ENCODE data around the gene KANSL1.

Gene KANSL1

DNA sequence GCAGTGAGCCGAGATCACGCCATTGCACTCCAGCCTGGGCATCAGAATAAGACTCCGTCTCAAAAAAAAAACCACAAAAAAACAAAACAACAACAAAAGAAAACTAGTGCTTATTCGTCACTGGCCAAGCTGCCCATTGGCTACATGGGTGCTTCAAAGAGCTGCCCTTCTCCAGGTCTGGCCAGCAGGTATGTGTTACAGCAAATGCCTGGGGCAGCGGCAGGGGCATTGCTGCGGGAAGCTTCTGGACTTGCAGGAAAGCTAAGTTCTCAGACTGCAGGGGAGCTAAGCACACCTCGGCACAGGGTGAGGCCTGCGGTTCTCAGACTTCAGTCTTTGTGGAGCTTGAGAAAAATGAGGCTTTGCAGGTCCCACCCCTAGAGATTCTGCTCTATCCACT lies 198.2 kb downstream of the KANSL1 start:
- no peak for DNase-seq (ENCODE audit: extremely low read depth, low read depth)
- TF ChIP-seq, protein P1, sequence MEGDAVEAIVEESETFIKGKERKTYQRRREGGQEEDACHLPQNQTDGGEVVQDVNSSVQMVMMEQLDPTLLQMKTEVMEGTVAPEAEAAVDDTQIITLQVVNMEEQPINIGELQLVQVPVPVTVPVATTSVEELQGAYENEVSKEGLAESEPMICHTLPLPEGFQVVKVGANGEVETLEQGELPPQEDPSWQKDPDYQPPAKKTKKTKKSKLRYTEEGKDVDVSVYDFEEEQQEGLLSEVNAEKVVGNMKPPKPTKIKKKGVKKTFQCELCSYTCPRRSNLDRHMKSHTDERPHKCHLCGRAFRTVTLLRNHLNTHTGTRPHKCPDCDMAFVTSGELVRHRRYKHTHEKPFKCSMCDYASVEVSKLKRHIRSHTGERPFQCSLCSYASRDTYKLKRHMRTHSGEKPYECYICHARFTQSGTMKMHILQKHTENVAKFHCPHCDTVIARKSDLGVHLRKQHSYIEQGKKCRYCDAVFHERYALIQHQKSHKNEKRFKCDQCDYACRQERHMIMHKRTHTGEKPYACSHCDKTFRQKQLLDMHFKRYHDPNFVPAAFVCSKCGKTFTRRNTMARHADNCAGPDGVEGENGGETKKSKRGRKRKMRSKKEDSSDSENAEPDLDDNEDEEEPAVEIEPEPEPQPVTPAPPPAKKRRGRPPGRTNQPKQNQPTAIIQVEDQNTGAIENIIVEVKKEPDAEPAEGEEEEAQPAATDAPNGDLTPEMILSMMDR (IDR thresholded peaks at IDR 0.05; ENCODE audit: low read depth, low read length, missing control alignments) = no peak
- H3K4me3 ChIP-seq (replicated peaks; ENCODE audit: low read depth, low read length) = no peak overlapping the region

DNA sequence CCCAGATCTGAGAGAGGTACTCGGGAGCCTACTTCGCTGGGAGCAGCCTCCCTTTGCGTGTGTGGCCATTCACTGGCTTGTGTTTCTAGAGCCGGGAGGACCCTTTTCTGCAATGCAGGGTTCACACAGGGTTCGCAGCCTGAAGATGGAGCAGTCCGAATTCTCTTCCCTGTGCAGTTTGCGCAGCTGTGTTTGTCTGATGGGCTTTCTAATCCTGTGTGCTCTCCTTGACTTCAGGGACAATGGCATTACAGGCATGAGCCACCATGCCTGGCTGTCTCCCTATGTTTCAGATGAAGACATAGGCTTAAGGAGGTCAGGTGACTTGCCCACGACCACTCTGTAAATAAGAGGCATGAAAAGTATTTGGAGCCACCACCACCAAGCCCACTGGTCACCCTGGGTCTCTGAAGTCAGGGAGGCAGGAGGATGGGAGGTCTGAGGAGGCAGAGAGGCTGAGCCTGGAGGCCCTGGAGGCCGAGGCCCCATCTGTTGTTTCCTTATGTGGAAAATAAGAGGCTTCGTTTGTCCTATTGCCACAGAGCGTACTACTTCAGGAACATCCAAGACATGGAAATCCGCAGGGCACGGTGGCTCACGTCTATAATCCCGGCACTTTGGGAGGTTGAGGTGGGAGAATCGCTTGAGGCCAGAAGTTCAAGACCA lies 199.1 kb downstream of the KANSL1 start:
- no peak overlapping the region for H3K4me3 ChIP-seq (replicated peaks; ENCODE audit: low read depth, low read length)
- no peak for DNase-seq (ENCODE audit: extremely low read depth, low read depth)
- TF ChIP-seq, protein P1 (IDR thresholded peaks at IDR 0.05; ENCODE audit: low read depth, low read length, missing control alignments) = no peak

DNA sequence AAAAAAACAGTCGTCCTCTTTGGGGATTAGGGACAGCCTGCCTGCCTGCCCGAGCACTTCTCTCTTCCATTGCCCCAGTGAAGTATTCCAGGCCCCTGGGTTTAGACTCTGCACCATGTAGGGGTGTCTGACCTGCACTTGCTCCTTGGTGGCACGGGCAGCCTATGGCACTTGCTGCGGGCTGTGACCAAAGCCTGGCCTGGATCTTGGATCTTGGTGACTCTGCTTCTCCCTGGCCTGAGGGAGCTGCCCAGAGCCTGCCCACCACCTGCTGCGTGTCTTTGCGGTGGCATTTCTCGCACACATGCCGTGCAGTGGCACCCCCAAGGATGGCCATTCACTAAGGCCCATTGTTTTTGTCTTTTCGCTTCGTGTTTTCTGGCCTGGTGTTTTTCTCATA lies 200.3 kb downstream of the KANSL1 start:
- TF ChIP-seq, protein P1 (IDR thresholded peaks at IDR 0.05; ENCODE audit: low read depth, low read length, missing control alignments) = no peak
- H3K4me3 ChIP-seq (replicated peaks; ENCODE audit: low read depth, low read length) = no peak overlapping the region
- no peak for DNase-seq (ENCODE audit: extremely low read depth, low read depth)

DNA sequence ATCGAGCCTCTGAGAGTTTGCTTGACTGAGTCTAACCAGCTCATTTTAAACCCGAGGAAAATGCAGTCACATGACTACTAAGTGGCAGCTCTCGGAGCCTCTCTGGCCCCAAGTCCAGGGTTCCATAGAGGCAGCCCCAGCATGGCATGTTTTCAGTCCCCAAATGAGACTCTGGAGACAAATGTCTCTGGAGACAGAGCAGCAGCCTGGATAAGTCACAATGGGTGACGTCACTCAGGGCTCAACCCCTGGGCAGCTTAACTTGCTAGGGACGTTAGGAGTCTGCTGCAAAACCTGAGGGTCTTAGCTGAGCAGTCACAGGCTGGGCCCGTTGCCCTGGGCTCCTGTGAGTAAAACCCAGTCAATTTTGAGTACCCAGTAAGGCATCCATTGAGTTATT lies 201.1 kb downstream of the KANSL1 start:
- no peak for DNase-seq (ENCODE audit: extremely low read depth, low read depth)
- TF ChIP-seq, protein P1 (IDR thresholded peaks at IDR 0.05; ENCODE audit: low read depth, low read length, missing control alignments) = no peak
- H3K4me3 ChIP-seq (replicated peaks; ENCODE audit: low read depth, low read length) = no peak overlapping the region

DNA sequence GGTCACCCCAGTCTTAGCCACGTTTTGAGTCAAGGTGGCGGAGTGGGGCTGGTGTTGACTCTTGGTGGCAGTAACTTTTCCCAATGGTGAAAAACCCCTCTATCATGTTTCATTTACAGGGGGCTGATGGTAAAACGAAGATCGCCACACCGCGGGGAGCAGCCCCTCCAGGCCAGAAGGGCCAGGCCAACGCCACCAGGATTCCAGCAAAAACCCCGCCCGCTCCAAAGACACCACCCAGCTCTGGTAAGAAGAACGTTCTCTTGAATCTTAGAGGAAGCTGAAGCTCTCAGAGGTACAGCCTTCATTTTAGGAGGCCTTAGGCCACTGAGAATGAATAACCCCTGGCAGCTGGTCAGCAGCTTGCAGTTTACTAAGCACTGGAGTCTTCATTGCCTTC lies 201.9 kb downstream of the KANSL1 start:
- no peak for DNase-seq (ENCODE audit: extremely low read depth, low read depth)
- no peak overlapping the region for H3K4me3 ChIP-seq (replicated peaks; ENCODE audit: low read depth, low read length)
- TF ChIP-seq, protein P1 (IDR thresholded peaks at IDR 0.05; ENCODE audit: low read depth, low read length, missing control alignments) = no peak

DNA sequence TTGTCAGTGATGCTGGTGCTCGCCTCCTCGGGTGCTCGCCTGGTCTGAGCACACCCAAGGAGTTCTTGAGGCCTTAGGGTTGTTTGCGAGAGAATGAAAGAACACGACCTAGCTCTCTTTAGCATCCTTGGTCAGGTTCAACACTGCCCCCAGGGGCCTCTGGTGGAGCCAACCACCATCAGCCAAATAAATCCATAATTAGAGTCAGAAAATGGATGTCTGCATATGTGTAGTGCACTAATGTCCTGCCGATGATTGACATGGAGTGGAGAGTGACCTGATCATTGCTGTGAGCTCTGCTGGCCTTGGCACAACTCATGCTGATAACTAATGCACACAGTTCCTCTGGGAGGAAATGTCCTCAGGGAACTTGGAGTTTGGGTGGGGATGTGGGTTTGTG lies 202.3 kb downstream of the KANSL1 start:
- no peak for DNase-seq (ENCODE audit: extremely low read depth, low read depth)

More for the DNA sequence above, 202.3 kb downstream of the KANSL1 start:
- TF ChIP-seq, protein P1 (IDR thresholded peaks at IDR 0.05; ENCODE audit: low read depth, low read length, missing control alignments) = peak; percentile 11
- H3K4me3 ChIP-seq (replicated peaks; ENCODE audit: low read depth, low read length) = no peak overlapping the region
